Tibial artery (tissue), 4 donors: ENCODE results near the gene BICD2.

Experiments used
- DNase-seq, 2 donors: peaks; one replicate each; pipeline ENCODE4 v3.0.0-alpha.2; 2019
- H3K27ac ChIP-seq, 2 donors: fragments of 200-600 bp; sonication (generic) in 1 of 2; 1 replicate in 1 of 2; 2 replicates in 1 of 2; pipeline ENCODE4 v1.5.1; 2018 to 2019; ENCODE audit warnings: mild to moderate bottlenecking in 1 of 2
- H3K27me3 ChIP-seq, 2 donors: fragments of 200-600 bp; sonication (generic) in 1 of 2; one replicate each; pipeline versions ENCODE4 v1.5.1 to v1.6.0; 2016 to 2019
- H3K36me3 ChIP-seq, 3 donors: fragments of 200-600 bp; sonication (generic) in 2 of 3; one replicate each; pipeline ENCODE4 v1.5.1; 2016 to 2019; ENCODE audit warnings: mild to moderate bottlenecking in 2 of 3
- H3K4me1 ChIP-seq, 4 donors: fragments of 200-600 bp; sonication (generic) in 2 of 4; 1 replicate in 3 of 4; 2 replicates in 1 of 4; pipeline ENCODE4 v1.5.1; 2016 to 2019
- H3K4me3 ChIP-seq, 2 donors: fragments of 200-600 bp; sonication (generic) in 1 of 2; 1 replicate in 1 of 2; 2 replicates in 1 of 2; pipeline ENCODE4 v1.5.1; 2018 to 2019; ENCODE audit warnings: mild to moderate bottlenecking in 2 of 2
- H3K9me3 ChIP-seq, 3 donors: fragments of 200-600 bp; sonication (generic) in 1 of 3; one replicate each; pipeline ENCODE4 v1.5.1; 2016 to 2019
- intact Hi-C: fragments of 100-400 bp; cut with DNase I; formaldehyde crosslinking; loops from one replicate; pipeline ENCODE4 v1.15.0; 2023; ENCODE audit warnings: low total_unique reads
- TF ChIP-seq, protein P1 (sequence below), 2 experiments: fragments of 200-600 bp in 1 of 2; fragments of 450-650 bp in 1 of 2; IDR thresholded peaks; one replicate each; pipeline ENCODE4 v1.5.1; 2017 to 2019; ENCODE audit warnings: antibody characterized with exemption in 2 of 2, mild to moderate bottlenecking in 1 of 2, moderate library complexity in 1 of 2

Gene BICD2

DNA sequence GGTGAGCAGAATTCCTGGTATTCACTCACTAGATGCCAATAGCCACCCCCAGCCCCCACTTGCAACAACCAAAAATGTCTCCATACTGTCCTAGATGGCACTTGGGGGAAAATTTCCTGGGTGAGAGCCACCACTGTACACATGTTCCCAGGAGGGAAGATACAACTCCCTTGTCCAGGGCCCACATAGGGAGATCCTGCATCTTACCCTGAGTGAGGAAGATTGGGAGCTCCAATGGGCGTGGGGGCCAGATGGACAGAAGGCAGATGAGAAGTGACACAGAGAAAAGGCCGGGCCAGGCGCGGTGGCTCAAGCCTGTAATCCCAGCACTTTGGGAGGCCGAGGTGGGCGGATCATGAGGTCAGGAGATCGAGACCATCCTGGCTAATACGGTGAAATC is 82.4 kb downstream of the BICD2 start:
- no peaks in the 10 kb centered on the region for H3K27me3 ChIP-seq
- no peaks in the 10 kb centered on the region for H3K36me3 ChIP-seq
- no peak for DNase-seq
- no peaks in the 10 kb centered on the region for H3K4me1 ChIP-seq
- no peaks in the 10 kb centered on the region for H3K9me3 ChIP-seq
- H3K27ac ChIP-seq = no peak overlapping the region
- intact Hi-C loops = no loop called here
- H3K4me3 ChIP-seq = no peak overlapping the region
- TF ChIP-seq, protein P1, sequence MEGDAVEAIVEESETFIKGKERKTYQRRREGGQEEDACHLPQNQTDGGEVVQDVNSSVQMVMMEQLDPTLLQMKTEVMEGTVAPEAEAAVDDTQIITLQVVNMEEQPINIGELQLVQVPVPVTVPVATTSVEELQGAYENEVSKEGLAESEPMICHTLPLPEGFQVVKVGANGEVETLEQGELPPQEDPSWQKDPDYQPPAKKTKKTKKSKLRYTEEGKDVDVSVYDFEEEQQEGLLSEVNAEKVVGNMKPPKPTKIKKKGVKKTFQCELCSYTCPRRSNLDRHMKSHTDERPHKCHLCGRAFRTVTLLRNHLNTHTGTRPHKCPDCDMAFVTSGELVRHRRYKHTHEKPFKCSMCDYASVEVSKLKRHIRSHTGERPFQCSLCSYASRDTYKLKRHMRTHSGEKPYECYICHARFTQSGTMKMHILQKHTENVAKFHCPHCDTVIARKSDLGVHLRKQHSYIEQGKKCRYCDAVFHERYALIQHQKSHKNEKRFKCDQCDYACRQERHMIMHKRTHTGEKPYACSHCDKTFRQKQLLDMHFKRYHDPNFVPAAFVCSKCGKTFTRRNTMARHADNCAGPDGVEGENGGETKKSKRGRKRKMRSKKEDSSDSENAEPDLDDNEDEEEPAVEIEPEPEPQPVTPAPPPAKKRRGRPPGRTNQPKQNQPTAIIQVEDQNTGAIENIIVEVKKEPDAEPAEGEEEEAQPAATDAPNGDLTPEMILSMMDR (IDR thresholded peaks at IDR 0.05) = no peak

DNA sequence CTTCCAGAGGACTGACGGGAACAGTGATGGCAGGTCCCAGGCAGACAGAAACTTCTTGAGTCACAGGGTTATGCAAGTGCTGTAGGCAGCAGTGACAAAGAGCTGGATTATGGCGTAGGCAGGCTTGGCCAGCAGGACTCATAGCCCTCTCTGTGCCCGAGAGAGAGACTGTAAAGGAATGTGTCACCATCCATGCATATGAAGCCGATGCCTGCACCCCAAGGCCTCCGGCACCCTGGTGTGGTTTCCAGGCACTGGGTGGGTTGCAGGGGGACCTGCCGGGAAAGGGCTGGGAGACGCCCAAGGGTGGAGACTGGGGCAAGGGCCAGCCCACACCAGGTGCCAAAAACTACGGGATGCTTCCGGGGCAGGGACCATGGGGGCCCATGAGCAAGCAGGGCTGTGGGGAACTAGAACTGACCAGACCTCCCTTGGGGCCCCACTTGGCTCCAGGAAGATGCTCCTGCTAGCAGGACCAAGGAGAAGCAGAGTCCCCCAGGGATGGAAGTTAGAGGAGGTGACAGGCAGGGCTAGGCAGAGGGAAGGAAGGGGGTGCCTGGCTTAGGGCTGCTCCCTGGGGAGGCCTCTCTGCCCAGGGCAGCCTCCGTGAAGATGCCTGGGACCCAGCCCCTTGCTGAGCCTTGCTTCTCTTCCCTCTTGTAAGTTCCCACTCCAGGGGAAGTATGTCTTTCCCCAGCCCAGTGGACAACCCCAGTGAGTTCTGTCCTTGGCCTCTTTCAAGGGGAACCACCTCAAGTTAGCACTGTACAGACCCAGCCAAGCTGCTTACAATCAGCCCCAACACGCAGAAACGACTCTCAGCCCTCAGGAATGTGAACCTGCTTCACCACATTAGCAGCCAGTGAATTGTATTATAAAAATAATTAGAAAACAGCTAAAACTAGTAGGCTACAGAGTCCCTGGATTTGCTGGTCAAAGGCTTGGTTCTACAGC is 84.2 kb downstream of the BICD2 start:
- no peak overlapping the region for H3K27ac ChIP-seq
- intact Hi-C loops = no loop called here
- no peaks in the 10 kb centered on the region for H3K9me3 ChIP-seq
- DNase-seq = no peak
- no peaks in the 10 kb centered on the region for H3K36me3 ChIP-seq
- H3K27me3 ChIP-seq = no peaks in the 10 kb centered on the region
- no peak overlapping the region for H3K4me3 ChIP-seq
- TF ChIP-seq, protein P1 (IDR thresholded peaks at IDR 0.05) = no peak
- H3K4me1 ChIP-seq = no peaks in the 10 kb centered on the region

DNA sequence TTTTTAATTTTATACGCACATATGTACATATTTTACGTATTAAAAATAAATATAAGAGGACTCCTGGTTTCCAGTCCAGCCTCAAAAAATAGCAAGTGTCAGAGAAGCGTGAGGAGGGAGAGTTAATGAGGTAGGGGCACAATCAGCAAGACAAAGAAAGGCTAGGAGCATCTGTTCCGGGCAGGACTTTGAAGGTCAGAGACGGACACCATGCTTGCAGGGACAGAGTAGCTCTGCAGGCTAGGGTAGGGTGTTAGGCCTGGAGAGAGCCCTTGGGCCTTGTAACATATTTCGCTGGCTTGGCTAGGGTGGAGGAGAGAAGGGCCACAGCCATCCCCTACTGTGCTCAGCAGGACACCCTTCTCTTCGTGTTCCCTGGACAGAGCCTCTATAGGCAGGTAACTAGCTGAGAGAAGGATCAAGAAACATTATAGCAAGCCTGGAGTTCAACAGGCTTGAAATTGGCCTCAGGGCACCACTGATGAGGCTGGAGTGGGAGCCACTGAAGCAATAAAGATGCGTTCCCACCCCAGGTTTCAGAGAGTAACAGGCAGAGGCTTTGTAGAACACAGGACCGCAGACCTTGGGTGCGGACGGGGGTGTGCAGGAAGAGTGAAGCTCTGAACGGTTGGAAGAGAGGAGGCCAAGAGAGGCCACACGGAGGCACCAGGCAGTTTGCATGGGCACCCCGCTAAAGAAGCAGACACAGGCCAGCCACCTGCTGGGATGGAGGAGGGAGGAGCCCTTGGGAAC is 85.0 kb downstream of the BICD2 start:
- intact Hi-C loops = no loop called here
- Histone ChIP-seq H3K27ac (no peak overlapping the region), H3K36me3 (no peaks in the 10 kb centered on the region), H3K27me3 (no peaks in the 10 kb centered on the region), H3K4me3 (no peak overlapping the region), H3K4me1 (no peaks in the 10 kb centered on the region), H3K9me3 (no peaks in the 10 kb centered on the region)
- DNase-seq = no peak
- TF ChIP-seq, protein P1 (IDR thresholded peaks at IDR 0.05) = no peak

DNA sequence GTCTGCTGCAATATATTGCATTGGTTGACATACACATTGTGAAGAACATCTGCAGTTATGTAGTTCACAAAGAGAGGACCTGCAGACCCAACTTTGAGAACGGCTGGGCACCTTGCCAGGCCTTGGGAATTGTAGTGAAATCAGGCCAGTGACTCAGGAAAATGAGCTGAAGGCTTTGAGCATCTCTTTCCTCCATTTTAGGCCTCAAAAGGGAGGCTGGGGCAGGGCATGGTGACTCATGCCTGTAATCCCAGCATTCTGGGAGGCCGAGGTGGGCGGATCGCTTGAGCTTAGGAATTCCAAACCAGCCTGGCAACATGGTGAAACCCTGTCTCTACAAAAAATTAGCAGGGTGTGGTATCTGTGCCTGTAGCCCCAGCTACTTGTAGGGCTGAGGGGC is 93.3 kb downstream of the BICD2 start:
- Histone ChIP-seq H3K4me1 (peaks cover 0 to 40% (median 19%) of the 10 kb centered on the region in 4 donors), H3K27me3 (no peaks in the 10 kb centered on the region), H3K9me3 (no peaks in the 10 kb centered on the region), H3K36me3 (peaks cover 0 to 9% (median under 1%) of the 10 kb centered on the region in 3 donors), H3K4me3 (peak overlapping the region in 1 of 2 donors; percentile 91), H3K27ac (no peak overlapping the region)
- intact Hi-C loops = loop anchor here (2.0 to 5.0 kb wide), 2 partner anchors 93 to 206 kb away; partner anchors contain the start of genes BICD2 and ZNF484
- TF ChIP-seq, protein P1 (IDR thresholded peaks at IDR 0.05) = no peak
- DNase-seq = peak in 1 of 2 donors; percentile 65

DNA sequence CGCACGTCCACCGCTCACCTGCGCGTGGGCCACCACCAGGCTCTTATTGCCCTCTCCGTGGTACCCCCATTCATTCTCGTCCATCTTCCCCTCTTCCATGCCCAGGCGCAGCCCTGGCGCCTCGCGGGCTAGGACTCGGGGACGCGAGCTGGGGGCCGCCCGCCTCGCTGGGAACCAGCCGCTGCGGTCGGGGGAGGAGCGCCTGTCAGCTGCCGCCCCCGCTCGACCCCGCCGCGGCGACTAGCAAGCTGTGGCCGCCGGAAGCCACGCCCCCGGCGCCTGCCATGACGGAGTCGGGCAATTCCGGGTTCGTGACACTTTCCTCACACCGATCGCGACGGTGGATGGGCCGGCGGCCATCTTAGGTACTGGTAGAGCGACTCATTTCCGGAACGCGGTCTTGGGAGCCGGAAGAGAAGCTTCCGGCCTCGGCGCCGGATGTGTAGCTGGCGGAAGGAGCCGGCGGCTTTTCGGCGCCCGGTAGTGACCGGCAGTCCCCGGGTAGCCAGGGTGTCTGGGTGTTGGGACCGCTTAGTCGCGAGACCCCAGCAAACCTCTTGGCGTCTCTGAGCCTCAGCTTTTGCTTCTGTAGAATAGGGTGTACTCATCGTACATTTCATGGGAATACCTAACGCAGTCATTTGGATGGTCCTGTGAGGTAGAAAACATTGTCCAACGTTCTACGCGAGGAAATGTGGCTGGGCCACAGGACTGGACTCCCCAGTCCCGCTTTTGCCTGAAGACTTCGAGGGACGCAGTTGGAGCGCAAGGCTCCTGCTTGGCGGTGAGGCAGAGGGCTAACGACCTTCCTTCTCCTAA is 94.5 kb downstream of the BICD2 start, which contains the start of gene IPPK:
Gene IPPK (minus strand): TSS at position 242 of the 819 bp plus-strand sequence. CDS start 143 bp downstream, at position 99.
- peaks cover 0 to 46% (median 19%) of the 10 kb centered on the region in 4 donors for H3K4me1 ChIP-seq
- peak; percentile 98 to 99 for DNase-seq
- H3K4me3 ChIP-seq = peak within 1 kb of the TSS; percentile 91
- no peaks in the 10 kb centered on the region for H3K9me3 ChIP-seq
- H3K36me3 ChIP-seq = peaks cover 0 to 15% (median 5%) of the 10 kb centered on the region in 3 donors
- peak within 1 kb of the TSS; percentile 86 to 90 for H3K27ac ChIP-seq
- TF ChIP-seq, protein P1 (IDR thresholded peaks at IDR 0.05) = peak in 1 of 2 experiments; percentile 19
- intact Hi-C loops = loop anchor here (2.0 to 5.0 kb wide), 2 partner anchors 95 to 207 kb away; partner anchors contain the start of genes BICD2 and ZNF484
- H3K27me3 ChIP-seq = no peaks in the 10 kb centered on the region
